IMR-90 (cell line): ENCODE results near the gene KDM2B.
"Not testable (repeated sequence)": the region's sequence is repeated elsewhere in the genome, so short reads cannot be mapped to it uniquely, and the experiment has no call there.

Experiments used
- BHLHE40 ChIP-seq: fragments of 150-350 bp; IDR thresholded peaks from 2 replicates; pipeline ENCODE4 v1.6.1; 2016; ENCODE audit warnings: mild to moderate bottlenecking, low read depth, low read length
- CEBPB ChIP-seq: IDR thresholded peaks from 2 replicates; pipeline ENCODE4 v1.6.1; 2012; ENCODE audit warnings: low read depth, low read length, improper control_type of control experiment
- FOS ChIP-seq: fragments of 150-350 bp; IDR thresholded peaks from 2 replicates; pipeline ENCODE4 v1.6.1; 2016; ENCODE audit warnings: low read depth, low read length
- MAFK ChIP-seq: IDR thresholded peaks from 2 replicates; pipeline ENCODE4 v1.6.1; 2012; ENCODE audit warnings: low read depth, low read length, improper control_type of control experiment
- MAZ ChIP-seq: IDR thresholded peaks from 2 replicates; pipeline ENCODE4 v1.6.1; 2012; ENCODE audit warnings: low read depth, mild to moderate bottlenecking, low read length, improper control_type of control experiment, moderate library complexity, borderline replicate concordance
- MXI1 ChIP-seq: IDR thresholded peaks from 2 replicates; pipeline ENCODE4 v1.6.1; 2012; ENCODE audit warnings: low read depth, mild to moderate bottlenecking, low read length, moderate library complexity, borderline replicate concordance
- NFE2L2 ChIP-seq: fragments of 150-350 bp; IDR thresholded peaks from 2 replicates; pipeline ENCODE4 v1.6.1; 2016; ENCODE audit warnings: low read depth, mild to moderate bottlenecking, low read length
- POLR2A ChIP-seq: IDR thresholded peaks from 2 replicates; pipeline ENCODE4 v1.6.1; 2012; ENCODE audit warnings: mild to moderate bottlenecking, low read depth, low read length
- RAD21 ChIP-seq: IDR thresholded peaks from 2 replicates; pipeline ENCODE4 v1.6.1; 2012; ENCODE audit warnings: low read length, improper control_type of control experiment
- RCOR1 ChIP-seq: IDR thresholded peaks from 2 replicates; pipeline ENCODE4 v1.6.1; 2012; ENCODE audit warnings: mild to moderate bottlenecking, low read length, improper control_type of control experiment; ENCODE audit not compliant: insufficient replicate concordance
- RFX5 ChIP-seq: IDR thresholded peaks from 2 replicates; pipeline ENCODE4 v1.8.0; 2012; ENCODE audit warnings: low read depth, mild to moderate bottlenecking, low read length, moderate library complexity
- TF ChIP-seq, protein P1 (sequence below): conservative IDR thresholded peaks from 2 replicates; pipeline ENCODE4 v1.5.1; 2012; ENCODE audit warnings: mild to moderate bottlenecking, low read depth, low read length, improper control_type of control experiment
- TF ChIP-seq, protein P2 (sequence below): fragments of 150-350 bp; IDR thresholded peaks from 2 replicates; pipeline ENCODE4 v1.6.1; 2017; ENCODE audit warnings: mild to moderate bottlenecking, antibody characterized with exemption, low read length, low read depth

- TF ChIP-seq, protein P1, sequence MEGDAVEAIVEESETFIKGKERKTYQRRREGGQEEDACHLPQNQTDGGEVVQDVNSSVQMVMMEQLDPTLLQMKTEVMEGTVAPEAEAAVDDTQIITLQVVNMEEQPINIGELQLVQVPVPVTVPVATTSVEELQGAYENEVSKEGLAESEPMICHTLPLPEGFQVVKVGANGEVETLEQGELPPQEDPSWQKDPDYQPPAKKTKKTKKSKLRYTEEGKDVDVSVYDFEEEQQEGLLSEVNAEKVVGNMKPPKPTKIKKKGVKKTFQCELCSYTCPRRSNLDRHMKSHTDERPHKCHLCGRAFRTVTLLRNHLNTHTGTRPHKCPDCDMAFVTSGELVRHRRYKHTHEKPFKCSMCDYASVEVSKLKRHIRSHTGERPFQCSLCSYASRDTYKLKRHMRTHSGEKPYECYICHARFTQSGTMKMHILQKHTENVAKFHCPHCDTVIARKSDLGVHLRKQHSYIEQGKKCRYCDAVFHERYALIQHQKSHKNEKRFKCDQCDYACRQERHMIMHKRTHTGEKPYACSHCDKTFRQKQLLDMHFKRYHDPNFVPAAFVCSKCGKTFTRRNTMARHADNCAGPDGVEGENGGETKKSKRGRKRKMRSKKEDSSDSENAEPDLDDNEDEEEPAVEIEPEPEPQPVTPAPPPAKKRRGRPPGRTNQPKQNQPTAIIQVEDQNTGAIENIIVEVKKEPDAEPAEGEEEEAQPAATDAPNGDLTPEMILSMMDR = not testable (repeated sequence)
- TF ChIP-seq BHLHE40, MAFK, POLR2A, MAZ, MXI1, RFX5, RCOR1, CEBPB, RAD21, NFE2L2, FOS: not testable (repeated sequence)
- TF ChIP-seq, protein P2, sequence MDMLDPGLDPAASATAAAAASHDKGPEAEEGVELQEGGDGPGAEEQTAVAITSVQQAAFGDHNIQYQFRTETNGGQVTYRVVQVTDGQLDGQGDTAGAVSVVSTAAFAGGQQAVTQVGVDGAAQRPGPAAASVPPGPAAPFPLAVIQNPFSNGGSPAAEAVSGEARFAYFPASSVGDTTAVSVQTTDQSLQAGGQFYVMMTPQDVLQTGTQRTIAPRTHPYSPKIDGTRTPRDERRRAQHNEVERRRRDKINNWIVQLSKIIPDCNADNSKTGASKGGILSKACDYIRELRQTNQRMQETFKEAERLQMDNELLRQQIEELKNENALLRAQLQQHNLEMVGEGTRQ = not testable (repeated sequence)
Observed at GRCh38 chr12:121583334-121583661, 2.5 kb upstream of the KDM2B start.
